ENCODE results near the gene ACOT6.
"Not testable (repeated sequence)": the region's sequence is repeated elsewhere in the genome, so short reads cannot be mapped to it uniquely, and the experiment has no call there.

Gene ACOT6

DNA sequence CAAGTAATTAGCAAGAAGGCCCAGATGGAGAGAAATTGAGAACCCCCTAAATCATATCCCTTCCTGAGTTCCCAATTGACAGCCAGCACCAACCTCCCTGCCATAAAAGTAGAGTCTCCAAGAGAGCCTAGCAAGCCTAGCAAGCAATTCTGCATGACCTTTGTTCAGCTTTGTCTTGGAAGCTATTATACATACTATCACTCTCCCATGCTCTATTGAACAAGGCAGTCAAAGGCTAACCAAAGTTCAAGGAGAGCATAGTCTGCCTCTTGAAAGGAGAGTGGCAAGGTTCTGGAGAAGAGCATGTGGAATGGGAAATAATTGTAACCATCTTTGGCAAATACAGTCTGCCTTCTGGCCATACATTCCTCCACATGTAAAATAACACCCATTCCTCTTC, 12.8 kb upstream of the ACOT6 start:
- DNase-seq (ENCODE audit: low spot score) = no peak

- no peak for DNase-seq (ENCODE audit: low spot score)
Observed at GRCh38 chr14:73602994-73603393, 9.3 kb upstream of the ACOT6 start.

DNA sequence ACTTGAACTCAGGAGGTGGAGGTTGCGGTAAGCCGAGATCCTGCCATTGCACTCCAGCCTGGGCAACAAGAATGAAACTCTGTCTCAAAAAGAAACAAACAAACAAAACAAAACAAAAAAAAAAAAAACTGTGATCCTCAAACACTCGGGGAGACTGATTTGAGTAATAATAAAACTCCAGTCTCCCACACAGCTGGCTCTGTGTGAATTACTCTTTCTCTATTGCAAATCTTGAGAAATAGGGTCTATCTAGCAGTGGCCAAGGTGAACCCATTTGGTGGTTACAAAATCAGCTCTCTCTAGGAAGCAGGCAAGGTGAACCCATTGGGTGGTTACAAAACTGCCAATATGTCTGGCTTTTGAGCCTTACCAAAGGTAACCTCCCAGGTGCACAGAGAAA, 6.0 kb upstream of the ACOT6 start:
- DNase-seq (ENCODE audit: low spot score) = no peak

DNA sequence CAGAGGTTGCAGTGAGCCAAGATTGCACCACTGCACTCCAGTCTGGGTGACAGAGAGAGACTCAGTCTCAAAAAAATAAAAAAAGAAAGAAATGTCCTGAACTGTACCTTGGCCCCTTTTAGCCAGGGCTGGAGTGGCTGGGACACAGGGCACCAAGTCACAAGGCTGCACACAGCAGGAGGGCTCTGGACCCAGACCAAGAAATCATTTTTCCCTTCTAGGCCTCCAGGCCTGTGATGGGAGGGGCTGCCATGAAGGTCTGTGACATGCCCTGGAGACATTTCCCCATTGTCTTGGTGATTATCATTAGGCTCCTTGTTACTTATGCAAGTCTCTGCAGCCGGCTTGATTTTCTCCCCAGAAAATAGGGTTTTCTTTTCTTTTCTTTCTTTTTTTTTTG, 5.1 kb upstream of the ACOT6 start:
- DNase-seq (ENCODE audit: low spot score) = no peak

DNA sequence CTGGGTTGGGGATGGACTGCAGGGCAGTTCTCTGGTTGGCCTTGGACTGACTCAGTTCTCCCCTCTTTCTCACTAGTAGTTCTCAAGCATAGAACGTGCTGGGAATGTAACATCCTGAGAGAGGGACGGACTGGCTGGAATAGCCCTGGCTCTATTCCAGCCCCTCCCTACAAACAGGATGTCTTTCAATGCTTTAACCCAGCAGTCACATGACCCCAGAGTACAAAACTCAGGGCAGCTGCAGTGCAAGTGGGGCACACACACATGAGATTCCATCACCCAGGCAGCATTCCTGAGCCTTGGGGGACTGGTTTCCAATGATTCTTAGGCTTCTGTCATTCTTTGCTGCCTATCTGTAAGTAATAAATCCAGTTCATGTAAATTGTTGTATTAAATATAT, 1.6 kb upstream of the ACOT6 start:
- no peak for DNase-seq (ENCODE audit: low spot score)

- no peak for DNase-seq (ENCODE audit: low spot score)
Observed at GRCh38 chr14:73613046-73613383, 698 bp downstream of the ACOT6 start.

GRCh38 chr14:73613419-73613963, 1.2 kb downstream of the ACOT6 start:
- no peak for DNase-seq (ENCODE audit: low spot score)

- DNase-seq (ENCODE audit: low spot score) = no peak
Observed at GRCh38 chr14:73616831-73617230, 4.5 kb downstream of the ACOT6 start.

GRCh38 chr14:73619524-73619923, 7.2 kb downstream of the ACOT6 start:
- no peak for DNase-seq (ENCODE audit: low spot score)

- no peak for DNase-seq (ENCODE audit: low spot score)
Observed at GRCh38 chr14:73620268-73620667, 8.0 kb downstream of the ACOT6 start.

DNA sequence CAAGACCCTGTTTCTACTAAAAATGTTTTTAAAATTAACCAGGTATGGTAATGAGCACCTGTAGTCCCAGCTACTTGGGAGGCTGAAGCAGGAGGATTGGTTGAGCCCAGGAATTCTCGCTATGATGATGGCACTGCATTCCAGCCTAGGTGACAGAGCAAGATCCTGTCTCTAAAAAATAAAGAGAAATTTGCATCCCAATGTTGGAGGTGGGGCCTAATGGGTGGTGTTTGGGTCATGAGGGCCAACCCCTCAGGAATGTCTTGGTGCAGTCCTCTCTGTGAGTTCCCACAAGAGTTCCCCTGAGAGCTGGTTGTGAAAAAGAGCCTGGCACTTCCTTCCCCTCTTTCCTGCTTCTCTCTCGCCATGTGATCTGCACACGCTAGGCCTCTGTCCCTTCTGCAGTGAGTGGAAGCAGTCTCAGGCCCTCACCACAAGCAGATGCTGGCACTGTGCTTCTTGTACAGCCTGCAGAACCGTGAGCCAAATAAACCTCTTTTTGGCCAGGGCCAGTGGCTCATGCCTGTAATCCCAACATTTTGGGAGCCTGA, 11.3 kb downstream of the ACOT6 start:
- DNase-seq (ENCODE audit: low spot score) = no peak

GRCh38 chr14:73625706-73626105, 13.4 kb downstream of the ACOT6 start:
- no peak for DNase-seq (ENCODE audit: low spot score)

DNA sequence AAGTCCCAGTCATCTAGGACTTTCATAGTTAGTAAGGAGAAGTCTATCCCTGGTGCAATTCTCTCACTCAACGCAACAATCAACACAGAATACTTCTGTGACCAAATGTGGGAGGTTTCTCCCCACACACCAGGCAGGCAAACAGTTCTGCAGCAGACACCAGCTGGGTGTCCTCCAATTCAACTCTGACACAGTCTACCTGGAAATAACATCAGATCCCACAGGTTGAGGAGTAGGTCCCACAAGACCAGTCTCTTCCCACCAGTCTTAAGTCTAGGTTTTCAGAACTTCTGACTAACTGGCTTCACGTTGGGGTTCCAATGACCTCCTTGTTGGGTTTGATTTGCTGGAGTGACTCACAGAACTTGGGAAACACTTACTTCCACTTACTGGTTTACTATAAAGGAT, 14.8 kb downstream of the ACOT6 start:
- no peak for DNase-seq (ENCODE audit: low spot score)

GRCh38 chr14:73630009-73630780, 17.9 kb downstream of the ACOT6 start:
- no peak for DNase-seq (ENCODE audit: low spot score)

GRCh38 chr14:73633116-73634010, 21.0 kb downstream of the ACOT6 start:
- DNase-seq (ENCODE audit: low spot score) = peak; percentile 84

DNA sequence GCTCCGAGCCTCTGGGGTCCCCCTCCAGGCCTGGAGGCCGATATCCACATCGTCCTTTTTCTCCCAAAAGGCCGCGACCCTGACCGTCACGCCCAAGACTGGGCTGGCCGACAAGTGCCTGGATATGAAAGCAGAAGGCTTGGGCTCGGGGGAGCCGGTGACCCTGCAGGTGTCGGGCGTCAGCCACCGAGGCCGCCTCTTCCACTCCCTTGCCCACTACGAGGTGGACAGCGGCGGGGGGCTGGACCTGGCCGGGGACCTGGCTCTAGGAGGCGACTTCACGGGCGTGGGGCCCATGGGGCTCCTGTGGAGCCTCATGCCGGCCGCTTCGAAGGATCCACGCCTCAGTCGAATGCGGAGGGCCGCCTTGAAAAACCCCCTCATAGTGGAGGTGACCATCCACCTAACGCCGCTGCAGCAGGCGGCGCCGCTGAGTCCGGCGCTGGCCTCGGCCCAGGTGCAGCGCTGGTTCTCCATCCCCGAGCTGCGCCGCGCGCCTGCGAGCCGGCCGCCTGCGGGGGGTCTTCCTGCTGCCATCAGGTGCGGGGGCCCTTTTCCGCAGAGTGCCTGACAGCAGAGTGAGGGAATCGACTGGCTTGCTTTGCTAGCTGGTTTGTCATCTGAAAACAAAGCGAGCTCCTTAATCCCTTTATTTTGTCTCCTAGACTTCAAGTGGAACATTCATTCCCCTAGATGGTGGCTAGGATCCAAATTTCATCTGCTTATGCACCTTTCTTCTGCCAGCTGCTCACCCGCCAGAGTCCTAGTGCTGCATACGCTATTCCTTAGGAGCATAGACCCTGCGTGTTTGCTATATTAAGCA, 21.9 kb downstream of the ACOT6 start:
- DNase-seq (ENCODE audit: low spot score) = peak; percentile 20

DNA sequence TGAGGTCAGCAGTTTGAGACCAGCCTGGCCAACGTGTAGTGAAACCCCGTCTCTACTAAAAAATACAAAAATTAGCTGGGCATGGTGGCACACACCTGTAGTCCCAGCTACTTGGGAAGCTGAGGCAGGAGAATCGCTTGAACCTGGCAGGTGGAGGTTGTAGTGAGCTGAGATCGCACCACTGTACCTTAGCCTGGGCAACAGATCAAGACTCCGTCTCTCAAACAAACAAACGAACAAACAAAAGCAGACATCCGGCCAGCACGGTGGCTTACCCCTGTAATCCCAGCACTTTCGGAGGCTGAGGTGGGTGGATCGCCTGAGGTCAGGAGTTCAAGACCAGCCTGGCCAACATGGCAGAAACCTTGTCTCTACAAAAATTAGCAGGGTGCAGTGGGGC, 24.0 kb downstream of the ACOT6 start:
- DNase-seq (ENCODE audit: low spot score) = not testable (repeated sequence)

DNA sequence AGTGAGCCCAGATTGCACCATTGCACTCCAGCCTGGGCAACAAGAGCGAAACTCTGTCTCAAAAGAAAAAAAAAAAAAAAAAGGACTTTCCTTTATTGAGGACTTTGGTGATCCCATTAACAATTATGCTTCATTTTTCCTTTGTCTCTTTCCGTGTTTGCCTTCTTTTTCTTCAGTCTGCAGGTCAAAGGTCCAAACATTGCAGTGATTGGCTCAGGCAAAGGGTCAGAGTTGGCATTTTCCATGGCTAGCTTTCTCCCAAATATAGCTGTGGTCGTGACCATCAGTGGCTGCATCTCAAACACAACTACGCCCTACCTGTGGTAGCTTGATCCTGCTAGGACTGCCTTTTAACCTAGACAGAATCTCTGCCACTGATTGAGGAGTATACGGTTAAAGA, 25.5 kb downstream of the ACOT6 start:
- no peak for DNase-seq (ENCODE audit: low spot score)

DNA sequence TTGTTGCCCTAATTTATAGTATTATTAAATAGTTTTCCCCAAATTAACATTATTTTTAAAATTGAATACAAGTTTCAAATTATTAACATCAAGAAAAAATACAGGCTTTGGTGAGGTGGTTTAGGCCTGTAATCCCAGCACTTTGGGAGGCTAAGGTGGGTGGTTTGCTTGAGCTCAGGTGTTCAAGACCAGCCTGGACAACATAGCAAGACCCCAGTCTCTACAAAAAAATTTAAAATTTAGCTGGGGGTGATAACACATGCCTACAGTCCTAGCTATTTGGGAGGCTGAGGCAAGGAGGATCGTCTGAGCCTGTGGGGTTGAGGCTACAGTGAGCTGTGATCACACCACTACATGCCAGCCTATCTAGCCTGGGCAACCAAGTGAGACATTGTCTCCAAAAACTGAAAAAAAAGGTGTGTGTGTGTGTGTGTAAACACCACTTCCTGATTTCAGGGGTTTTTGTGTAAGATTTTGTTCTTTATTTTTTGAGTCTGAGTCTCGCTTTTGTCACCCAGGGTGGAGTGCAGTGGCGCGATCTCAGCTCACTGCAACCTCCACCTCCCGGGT, 28.6 kb downstream of the ACOT6 start:
- DNase-seq (ENCODE audit: low spot score) = no peak

DNA sequence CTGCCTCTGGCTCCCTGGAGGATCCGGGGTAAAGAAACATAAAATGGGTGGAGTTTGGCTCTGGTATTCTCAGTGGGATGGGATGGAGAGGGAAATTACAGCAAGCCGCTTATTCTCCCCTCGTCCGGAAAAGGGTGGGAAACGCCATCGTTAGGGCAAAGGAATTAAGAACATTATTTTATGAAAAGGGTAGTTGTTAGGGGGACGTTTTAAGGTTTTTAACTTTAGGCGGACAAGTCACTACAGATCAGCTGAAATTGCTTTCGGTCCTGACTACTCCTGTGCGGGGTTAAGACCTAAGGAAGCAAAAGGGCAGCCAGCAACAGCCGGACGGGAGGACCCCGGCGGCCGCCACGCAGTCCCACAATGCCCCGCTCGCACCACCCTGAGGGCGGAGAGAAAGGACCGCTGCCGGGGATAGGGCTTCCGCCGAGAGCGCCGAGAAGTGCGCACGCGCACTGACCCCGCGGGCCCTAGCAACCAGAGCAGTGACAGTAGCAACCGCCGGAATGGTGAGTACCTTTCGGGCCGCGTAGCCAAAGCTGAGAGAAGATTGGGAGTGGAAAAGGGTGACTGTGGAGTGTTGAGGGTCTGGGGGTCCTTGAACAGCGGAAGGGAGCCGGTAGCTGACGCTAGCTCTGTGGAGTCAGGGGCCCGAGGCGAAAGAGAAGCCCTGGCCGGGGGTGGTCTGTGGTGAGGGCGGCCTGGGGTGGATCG, 32.4 kb downstream of the ACOT6 start, which contains the start of gene DNAL1:
Gene DNAL1 (plus strand): TSS at position 456 of the 717 bp plus-strand sequence. CDS start 54 bp downstream, at position 510.
- DNase-seq (ENCODE audit: low spot score) = peak; percentile 99

DNA sequence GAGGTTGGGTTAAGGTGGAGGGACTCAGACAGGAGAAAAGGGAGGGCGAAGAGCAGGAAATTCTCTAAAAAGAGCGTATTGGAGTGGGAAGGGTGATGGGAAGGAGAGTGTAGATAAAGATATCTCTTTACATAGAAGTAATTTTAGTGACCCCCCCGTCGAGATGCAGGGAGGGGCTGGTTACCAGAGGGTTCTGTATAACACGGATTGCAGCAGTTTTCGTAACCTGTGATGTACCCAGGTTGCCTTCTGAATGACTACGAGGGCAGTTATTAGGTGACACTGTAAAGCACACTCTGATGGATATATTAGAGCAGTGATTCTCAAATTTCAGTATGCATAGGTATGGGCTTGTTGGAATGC, 32.9 kb downstream of the ACOT6 start:
- no peak for DNase-seq (ENCODE audit: low spot score)

All from GM03348 (cell line).